ENCODE results near the gene RSPRY1. TPM values are rescaled to one million over a fixed set of nuclear protein-coding genes. Genes with fewer than 3 reads are reported as not detected.

The RSPRY1 gene
- total and polyA plus RNA-seq, 8 donors: 6.9 to 21.9 (median 18.7) TPM

- intact Hi-C loops (cut with DNase I): no loop called here
- no peak overlapping the region for H3K27ac ChIP-seq
- H3K9me3 ChIP-seq: no peaks in the 10 kb centered on the region
- H3K4me1 ChIP-seq: no peaks in the 10 kb centered on the region
- ATAC-seq (no peak), FAIRE-seq (no peak), DNase-seq (peak in 1 of 6 donors; percentile 5)
- 92% methylated on average over 10 of the region's 10 CpGs for WGBS, 2 donors
- H3K36me3 ChIP-seq: peaks cover 0 to 39% (median 5%) of the 10 kb centered on the region in 3 donors
- no peak overlapping the region for H3K4me3 ChIP-seq
- TF ChIP-seq CTCF (IDR thresholded peaks at IDR 0.05): no peak
- no peaks in the 10 kb centered on the region for H3K27me3 ChIP-seq
Observed at GRCh38 chr16:57255686-57256415, 69.7 kb downstream of the RSPRY1 start.

GRCh38 chr16:57256601-57257395 is 70.7 kb downstream of the RSPRY1 start:
- peak in 2 of 6 donors; percentile 9 to 51 for DNase-seq
- intact Hi-C loops (cut with DNase I): no loop called here
- no peak overlapping the region for H3K27ac ChIP-seq
- H3K27me3 ChIP-seq: no peaks in the 10 kb centered on the region
- no peak for FAIRE-seq
- H3K36me3 ChIP-seq: peaks cover 0 to 31% (median 5%) of the 10 kb centered on the region in 3 donors
- WGBS, 2 donors: 91 to 95% methylated on average over 16 of the region's 16 CpGs
- no peaks in the 10 kb centered on the region for H3K4me1 ChIP-seq
- TF ChIP-seq CTCF (IDR thresholded peaks at IDR 0.05): no peak
- no peak for ATAC-seq
- no peak overlapping the region for H3K4me3 ChIP-seq
- H3K9me3 ChIP-seq: no peaks in the 10 kb centered on the region

- H3K4me3 ChIP-seq: no peak overlapping the region
- intact Hi-C loops (cut with DNase I): no loop called here
- WGBS, 2 donors: 87% methylated on average over 13 of the region's 13 CpGs
- DNase-seq (peak in 2 of 6 donors; percentile 5 to 44), ATAC-seq (no peak), FAIRE-seq (no peak)
- TF ChIP-seq CTCF (IDR thresholded peaks at IDR 0.05): no peak
- H3K36me3 ChIP-seq: peaks cover 0 to 27% (median 5%) of the 10 kb centered on the region in 3 donors
- H3K9me3 ChIP-seq: no peaks in the 10 kb centered on the region
- H3K27me3 ChIP-seq: no peaks in the 10 kb centered on the region
- H3K27ac ChIP-seq: no peak overlapping the region
- peaks cover 0 to under 1% (median 0%) of the 10 kb centered on the region in 3 donors for H3K4me1 ChIP-seq
Observed at GRCh38 chr16:57257455-57258070, 71.4 kb downstream of the RSPRY1 start.

GRCh38 chr16:57258226-57258909 is 72.2 kb downstream of the RSPRY1 start:
- peaks cover 0 to 9% (median 5%) of the 10 kb centered on the region in 3 donors for H3K4me1 ChIP-seq
- no peaks in the 10 kb centered on the region for H3K9me3 ChIP-seq
- intact Hi-C loops (cut with DNase I): no loop called here
- no peak for FAIRE-seq
- peaks cover 0 to 27% (median 5%) of the 10 kb centered on the region in 3 donors for H3K36me3 ChIP-seq
- no peak for ATAC-seq
- no peak overlapping the region for H3K4me3 ChIP-seq
- H3K27ac ChIP-seq: no peak overlapping the region
- TF ChIP-seq CTCF (IDR thresholded peaks at IDR 0.05): no peak
- DNase-seq: peak in 3 of 6 donors; percentile 2 to 40 (median 12)
- no peaks in the 10 kb centered on the region for H3K27me3 ChIP-seq
- whole genome bisulfite sequencing, 2 donors: 98% methylated on average over 18 of the region's 18 CpGs

All from pancreas (tissue), 10 donors.